GM20431 (cell line): ENCODE measurements around the gene NRG2.

Source experiments
- in situ Hi-C: fragments of 300-500 bp; cut with MseI, MboI; formaldehyde crosslinking; loops from one replicate; pipeline ENCODE4 v1.15.0; 2020; ENCODE audit warnings: low sequenced_read_pairs; ENCODE audit not compliant: unreplicated experiment

The NRG2 gene

DNA sequence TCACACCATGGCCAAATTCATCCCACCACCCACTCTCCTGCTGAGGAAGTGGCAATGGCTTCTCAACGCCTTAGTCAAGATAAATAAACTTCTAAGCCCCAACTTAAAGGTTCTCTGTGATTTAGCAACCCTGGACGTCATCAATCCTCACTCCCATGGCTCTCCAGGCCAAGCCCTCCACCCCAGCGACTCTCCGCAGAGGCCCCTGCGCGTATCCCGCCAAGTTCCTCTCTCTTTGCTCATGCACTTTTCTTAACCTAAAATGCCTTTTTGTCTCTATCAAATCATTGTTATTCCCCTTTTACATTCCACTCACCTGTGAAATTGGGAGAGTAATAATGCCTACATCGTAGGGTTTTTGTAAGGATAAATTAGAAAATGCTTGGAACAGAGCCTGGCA lies 88.6 kb downstream of the NRG2 start:
- in situ Hi-C loops: no loop called here

DNA sequence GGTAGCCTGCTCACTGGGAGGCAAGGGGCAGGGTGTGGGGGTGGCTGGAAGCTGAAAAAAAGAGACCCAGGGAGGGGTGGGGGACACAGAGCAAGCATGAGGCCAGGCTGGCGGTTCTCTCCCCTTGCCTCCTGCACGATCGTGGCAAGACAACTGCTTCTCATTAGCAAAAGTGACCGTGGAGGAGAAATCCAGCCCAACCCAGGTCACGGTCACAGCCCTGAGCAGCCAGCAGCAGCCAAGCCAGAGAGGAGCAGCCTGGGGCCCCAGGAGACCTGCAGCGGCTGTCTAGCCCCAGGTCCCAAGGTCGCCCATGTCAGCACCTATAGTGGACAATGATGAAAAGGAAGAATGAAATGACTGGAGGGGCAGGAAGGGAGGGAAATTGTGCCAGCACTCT lies 89.1 kb downstream of the NRG2 start:
- in situ Hi-C loops: no loop called here

DNA sequence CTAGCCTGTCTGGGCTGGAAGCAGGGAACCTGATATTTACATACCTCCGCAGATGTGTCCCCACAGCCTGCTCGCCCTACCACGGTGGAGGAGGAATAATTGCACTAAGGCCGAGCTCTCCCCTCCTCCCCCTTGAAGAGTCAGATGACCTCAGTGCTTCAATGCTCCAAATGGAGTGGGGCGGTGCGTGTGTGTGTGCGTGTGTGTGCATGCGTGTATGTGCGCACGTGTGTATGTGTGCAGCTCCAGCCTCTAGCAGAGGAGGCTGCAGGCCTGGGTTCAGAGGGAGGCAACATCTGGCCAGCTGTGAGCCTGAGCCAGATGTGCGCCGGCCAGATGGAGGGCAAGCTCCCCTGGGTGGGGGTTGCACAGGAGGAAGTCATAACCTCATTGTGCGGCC lies 90.5 kb downstream of the NRG2 start:
- in situ Hi-C loops: no loop called here

DNA sequence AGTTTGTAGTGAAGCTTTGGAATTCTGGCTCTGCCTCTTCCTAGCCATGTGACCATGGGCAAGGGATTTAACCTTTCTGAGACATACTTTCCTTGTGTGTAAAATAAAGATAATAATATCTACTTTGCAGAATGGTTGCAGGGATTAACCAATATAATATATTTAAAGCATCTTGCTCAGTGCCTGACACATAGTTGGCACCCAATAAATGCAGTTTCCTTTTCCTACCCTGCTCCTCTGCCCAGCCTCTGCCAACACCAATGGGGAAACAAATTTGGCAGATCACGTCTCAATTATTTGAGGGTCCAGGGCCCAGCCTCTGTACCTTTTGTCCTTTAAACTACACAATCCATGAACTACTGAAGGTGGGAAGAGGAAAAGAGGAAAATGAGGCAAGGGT lies 91.1 kb downstream of the NRG2 start:
- in situ Hi-C loops: no loop called here

DNA sequence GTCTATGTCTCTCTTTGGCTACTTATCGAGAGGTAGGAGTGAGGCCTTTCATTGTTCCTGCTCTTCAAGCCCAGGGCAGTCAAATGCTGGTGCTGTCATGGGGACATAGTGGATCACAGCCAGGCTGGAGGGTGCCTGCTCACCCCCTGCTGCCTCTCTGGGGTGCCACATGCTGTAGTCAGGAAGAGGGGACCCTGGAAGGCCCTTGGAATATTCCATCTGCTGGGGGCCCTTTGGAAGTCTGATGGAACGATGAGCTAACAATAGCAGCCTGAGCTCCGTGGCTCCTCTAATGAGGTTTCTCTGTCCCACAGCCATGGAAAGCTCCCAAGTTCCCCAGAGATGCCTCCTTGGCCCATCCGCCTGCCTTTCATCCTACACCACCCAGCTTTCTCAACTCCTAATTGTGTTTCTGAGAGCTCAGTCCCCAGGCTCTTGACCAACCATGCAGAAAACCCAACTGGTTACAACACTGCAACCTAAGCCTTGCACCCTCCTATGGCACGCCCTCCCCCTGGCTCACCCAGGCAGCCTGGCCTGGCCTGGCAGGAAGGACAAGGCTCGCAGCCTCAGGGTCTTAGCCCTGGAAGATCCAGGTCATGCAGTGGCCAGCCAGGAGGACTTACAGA lies 91.7 kb downstream of the NRG2 start:
- in situ Hi-C loops: no loop called here

DNA sequence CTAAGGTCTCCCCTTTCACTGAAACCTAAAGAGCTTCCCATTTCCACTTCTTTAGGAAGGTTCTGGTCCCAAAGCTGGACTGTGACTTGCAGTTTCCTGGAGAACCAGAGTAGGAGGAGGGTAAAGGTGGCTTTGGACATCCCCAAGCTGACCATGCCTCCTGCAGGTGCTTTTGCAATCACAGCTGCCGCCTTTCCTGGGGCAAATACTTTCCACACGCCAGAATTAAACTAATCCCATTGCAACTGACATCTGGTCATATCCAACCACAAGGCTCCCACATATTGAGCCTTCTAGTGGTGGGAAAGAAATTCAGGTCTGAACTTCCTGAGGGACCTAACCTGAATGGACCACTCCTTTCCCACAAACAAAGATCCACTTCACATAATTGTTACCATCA lies 92.7 kb downstream of the NRG2 start:
- in situ Hi-C loops: no loop called here

DNA sequence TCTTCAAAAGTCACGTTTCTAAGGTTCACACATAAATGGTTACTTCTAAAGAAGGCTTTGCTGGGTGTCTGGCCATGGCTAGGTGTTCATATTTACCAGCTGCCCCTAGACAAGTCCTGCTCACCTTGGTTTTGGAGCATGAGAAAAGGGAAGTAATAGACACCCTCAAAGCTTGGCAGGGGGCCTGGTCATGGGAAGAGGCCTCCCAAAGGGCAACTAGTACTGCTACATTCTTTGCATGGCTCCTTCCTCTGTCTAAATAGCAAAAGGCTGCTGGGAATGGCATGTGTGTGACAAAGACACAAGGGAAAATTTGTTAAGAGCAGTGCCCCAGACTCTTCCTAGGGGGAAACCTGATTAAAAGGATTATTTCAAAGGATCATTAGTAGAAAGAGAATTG lies 93.4 kb downstream of the NRG2 start:
- in situ Hi-C loops: no loop called here

DNA sequence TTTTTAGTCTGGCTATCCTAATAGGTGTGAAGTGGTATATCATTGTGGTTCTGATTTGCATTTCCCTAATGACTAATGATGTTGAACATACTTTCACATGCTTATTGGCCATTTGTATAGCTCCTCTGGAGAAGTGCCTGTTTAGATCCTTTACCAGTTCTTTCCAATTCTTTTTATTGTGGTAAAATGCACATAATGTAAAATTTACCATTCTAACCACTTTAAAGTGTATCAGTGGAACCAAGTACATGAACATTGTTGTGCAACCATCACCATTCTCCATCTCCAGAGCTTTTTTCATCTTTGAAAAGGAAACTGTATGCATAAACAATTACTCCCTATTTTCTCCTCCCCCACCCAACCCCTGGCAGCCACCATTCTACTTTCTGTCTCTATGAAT lies 95.4 kb downstream of the NRG2 start:
- in situ Hi-C loops: no loop called here

DNA sequence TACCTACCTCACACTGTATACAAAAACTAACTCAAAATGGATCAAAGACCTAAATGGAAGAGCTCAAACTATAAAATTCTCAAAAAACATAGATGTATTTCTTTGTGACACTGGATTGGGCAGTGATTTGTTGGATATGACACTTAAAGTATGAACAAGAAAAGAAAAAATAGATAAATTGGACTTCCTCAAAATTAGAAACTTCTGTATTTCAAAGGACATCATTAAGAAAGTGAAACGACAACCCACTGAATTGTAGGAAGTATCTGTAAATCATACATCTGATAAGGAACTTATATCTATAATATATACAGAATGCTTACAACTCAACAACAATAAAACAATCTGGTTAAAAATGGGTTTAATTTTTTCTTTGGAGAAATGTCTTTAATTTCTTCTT lies 96.7 kb downstream of the NRG2 start:
- in situ Hi-C loops: no loop called here

DNA sequence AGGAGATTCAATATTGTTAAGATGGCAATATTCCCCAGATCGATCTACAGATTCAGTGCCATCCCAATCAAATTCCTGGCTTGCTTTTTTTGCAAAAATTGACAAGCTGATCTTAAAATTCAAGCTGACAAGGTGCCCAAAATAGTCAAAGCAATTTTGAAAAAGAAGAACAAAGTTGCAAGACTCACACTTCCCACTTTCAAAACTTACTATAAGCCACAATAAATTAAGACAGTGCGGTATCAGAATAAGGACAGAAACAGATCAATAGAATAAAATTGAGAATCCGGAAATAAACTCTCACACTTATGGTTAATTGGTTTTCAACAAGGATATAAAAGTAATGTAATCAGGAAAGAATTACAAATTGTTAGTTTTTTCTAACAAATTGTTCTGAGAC lies 97.1 kb downstream of the NRG2 start:
- in situ Hi-C loops: no loop called here

DNA sequence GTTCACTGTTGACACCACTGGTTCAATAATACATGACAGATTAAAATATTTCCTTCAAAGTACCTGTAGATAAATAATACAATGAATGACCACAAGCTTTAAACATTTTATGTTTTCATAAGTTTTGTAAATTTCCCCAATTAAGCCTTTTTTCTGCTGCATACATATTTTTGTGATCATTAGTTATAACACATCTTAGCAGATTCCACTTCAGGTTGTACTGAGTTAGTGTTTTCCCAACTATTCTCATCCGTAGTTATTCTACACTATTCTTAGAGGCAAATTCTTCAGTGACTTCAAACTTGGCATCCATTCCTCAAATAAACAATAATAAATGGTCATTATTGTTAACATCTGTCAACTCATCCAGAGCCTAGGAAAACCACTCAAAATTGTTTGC lies 100.9 kb downstream of the NRG2 start:
- in situ Hi-C loops: no loop called here

DNA sequence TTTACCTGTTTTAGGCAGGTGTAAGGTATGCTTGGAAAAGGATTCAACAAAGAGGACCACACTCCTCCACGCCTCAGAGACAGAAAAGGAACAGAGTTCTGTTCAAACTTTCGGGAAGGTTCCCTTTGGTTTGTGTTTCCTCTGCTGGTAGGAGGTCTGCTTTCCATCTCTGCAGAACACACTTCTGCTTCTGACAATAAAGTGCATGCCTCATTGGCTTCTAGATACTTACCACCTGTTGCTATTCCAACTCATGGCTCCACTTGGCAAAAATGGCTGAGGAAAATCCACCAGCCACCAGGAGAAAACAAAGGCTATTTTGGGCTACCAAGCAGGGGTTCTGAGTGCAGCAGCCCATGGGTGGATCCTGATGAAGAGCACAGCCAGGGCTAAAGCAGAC lies 112.7 kb downstream of the NRG2 start:
- in situ Hi-C loops: no loop called here

DNA sequence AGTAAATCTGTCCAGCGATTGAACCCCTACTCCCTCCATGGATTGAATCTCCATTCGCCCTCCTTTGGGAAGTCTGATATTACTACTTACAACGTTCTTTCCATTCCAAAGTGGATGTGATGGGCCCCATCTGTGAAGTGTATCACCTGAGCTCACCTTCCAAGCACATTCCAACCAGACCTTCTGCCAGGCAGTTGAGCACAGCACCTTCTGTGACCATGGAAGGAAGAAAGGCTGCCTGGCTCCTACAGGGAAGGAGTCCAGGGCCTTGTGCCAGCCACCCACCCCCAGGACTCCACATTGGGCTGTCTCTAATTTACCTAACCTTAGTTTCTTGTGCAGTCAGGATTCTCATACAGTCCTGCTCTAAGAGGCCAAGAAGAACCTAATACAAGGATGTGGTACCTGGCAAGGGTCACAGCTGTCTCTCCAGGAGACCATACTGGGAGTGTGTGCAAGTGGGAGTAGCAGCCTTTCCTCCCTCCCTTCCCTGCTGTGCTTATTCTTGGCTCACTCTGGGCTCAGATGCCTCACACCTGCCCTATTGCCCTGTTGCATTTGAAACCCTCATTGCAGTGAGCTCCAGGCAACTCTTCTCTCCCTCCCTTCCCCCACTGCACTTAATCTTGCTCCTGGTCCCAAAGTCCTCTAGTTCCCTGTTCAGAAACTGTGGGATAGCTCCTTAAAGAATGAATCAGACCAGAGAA lies 116.1 kb downstream of the NRG2 start:
- in situ Hi-C loops: no loop called here

DNA sequence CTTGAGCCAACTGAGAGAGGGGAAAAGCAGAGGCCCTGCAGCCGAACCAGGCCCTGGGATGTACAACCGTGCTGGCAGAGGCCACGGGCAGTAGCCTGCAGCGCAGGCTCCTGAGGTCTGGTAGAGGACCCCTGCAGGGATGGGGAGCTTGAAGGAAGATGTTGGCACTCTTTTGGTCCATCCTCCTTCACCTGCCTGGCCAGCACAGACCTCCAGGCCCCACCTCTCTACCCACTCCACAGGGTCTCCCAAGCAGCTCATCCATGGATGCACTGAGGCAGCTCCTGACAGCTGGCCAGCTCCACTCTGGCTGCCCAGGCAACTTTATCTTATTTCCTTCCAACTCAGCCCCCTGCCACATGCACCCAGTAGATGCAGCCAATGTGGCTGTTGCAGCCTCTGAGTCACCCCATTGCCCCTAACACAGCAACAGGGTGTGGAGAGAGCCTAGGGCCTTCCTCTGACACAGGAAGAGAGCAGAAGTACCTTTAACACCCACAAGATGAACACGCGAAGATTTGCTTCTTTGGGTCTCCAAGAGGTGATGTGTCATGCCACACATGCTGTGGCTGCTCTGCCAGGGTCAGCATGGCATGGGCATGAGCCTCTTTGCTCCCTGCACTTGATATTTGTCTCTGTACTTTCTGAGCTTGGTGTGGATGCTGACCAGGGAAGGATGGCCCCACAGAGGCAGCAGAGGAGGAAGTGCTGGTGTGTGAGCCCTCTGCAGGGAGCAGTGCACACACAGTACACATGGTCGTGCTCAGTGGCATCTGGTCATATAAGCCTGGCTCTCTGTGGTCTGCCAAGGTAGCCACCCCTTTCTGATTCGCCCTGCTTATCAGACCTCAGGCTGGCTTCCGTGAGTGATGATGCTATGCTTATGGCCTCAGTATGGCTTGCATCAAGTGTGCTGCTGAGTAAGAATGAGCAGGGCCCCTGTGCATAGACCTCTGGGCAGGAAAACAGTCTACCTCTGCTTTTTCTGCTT lies 117.2 kb downstream of the NRG2 start:
- in situ Hi-C loops: no loop called here

DNA sequence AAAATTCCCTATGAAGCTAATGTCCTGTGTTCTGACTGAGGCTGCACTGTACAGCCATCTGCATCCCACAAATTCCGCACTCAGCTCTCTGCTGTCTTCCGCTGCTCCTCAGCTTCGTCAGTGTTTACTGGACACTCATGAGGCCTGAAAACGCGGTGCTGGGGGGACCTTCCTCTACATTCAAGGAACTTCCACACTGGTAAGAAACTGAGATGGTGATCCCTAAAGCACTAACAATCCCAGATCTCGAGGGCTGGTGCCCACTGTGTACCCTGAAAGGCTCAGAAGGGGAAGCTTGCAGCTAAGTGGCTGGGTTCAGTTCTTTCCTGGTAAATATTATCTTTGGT lies 117.9 kb downstream of the NRG2 start:
- in situ Hi-C loops: no loop called here

DNA sequence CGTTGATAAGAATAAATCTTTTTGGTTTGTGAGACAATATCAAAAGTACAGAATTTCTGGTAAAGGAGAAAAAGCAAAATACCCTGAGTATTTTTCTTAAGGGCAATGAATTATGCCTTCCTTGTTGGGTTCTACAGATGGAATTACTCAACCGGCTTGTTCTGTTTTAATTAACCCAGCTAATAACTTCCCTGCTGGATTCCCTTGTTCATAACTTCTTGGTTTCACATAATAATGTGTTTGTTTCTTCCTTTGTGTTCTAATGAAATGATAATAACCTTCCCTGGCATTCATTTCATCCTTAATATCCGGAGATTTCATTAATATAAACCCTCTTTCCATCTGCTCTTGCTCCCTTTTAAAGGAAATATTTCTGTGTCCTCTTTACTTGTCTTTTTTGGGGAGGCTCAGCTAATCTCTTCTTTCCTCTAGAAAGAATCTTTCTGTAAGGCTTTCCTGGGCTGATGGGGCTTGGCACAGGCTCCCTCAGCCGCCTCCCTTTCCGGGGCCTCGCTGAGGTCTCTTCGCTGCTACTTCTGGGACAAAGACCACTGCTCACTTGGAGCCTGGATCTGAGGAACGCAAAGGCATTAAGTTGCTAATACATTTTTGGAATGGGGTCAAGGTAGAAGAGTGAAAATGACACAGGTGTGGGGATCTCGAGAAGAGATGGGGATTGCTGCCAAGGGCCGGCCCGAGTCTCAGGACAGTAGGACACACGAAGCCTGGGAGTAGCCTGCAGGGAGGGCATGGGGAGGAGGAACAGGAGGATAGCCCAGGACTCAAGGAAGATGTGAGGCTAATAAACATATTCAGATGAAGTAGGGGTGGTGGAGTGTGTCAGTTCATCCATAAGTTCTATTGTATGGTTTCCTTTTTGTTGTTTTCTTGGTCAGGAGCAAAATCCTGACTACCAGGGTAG lies 118.5 kb downstream of the NRG2 start:
- in situ Hi-C loops: no loop called here

DNA sequence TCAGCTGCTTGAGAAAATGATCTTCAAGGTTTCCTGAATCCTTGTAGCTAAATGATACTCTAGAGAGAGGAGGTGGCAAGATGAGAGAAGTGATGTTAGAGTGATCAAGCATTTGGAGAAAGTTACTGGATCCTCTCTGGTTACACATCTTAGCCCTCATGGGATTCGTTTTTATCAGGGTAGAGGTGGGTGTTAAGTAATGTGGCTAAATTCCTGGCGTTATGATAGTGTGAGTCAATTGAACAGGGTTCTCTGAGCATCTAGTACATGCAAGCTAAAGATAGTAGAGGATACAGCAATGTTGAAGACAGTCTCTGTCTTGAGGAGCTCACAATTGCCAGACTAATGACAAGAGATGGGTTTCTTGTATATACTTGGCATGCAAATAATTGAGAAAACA lies 123.8 kb downstream of the NRG2 start:
- in situ Hi-C loops: no loop called here

DNA sequence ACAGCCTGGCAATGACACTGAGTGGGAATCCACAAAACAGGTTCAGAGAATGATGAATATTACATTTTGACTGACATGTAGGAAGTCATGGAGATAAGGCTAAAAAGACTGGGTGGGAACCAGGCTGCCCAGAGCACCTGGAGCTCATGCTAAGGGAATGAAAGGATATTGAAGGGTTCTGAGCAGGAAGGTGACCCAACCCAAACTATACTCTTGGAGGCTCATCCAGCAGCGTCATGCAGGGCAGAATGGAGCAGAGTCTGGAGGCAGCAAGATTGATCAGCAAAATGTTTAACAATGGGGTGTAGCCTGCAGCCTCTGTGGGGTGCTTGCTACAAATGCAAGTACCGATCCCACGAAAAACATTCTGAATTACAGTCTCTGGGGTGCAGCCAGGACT lies 127.3 kb downstream of the NRG2 start:
- in situ Hi-C loops: no loop called here

DNA sequence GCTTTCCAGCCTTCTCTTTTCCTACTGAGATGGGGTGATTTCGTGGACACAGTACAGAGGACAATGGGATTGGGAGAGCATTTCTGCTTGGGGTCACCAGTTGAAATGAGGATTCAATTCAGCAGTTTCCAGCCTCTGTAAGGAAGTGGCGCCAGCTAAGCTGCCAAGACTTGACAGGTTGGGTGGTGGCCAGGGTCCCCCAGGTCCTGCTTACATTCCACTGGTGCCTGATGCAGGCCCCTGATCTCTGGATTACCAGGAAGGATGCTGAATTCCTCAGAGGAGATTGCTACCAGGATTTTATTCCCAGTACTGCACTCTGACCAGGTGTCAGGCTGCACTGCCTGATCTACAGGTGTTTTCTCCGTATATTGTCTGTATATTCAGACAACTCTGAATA lies 127.8 kb downstream of the NRG2 start:
- in situ Hi-C loops: no loop called here

DNA sequence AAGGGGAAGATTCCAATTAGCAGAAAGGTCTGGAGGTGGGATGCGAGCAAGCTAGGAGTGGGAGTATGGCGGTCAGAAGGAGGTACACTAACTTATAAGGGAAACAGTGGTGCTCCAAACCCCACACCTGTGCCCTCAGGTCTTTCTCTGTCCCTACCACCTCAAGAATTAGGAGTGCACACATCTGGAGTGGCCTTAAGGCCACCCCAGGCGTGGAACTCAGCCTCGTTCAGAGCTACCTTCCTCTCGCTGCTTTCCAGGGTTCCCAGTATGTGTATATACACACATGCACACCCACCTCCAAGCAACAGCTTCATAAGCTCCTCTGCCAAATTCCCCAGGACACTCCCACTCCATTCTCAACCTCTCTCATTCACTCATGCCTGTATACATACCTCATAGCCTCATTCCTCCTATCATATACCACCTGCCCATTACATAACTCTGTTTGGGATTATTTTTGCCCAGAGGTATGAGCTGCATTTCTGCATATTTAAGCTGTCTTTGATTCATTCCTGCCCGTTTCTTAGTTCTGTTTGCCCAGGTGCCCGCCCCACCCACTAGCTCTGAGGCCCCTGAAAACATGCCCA lies 128.8 kb downstream of the NRG2 start:
- in situ Hi-C loops: no loop called here
